ENCODE data around the gene SOX10.

- TF ChIP-seq CTCF (IDR thresholded peaks at IDR 0.05) = no peak
- TF ChIP-seq POLR2A (IDR thresholded peaks at IDR 0.05) = no peak
Observed at GRCh38 chr22:38029901-38030300, 45.5 kb upstream of the SOX10 start.
